Mesendoderm (in vitro differentiated cells): ENCODE data around the gene SELENOT.
A peak's percentile ranks its signal among the peaks of the same experiment; 100 is the strongest.

Source experiments
- DNase-seq: peaks from one replicate; pipeline ENCODE4 v3.0.0; 2013
- H2AK5ac ChIP-seq: 2 replicates; pipeline ENCODE4 v1.6.1; 2013; ENCODE audit warnings: low read length, inconsistent platforms
- H2BK120ac ChIP-seq: 2 replicates; pipeline ENCODE4 v1.6.1; 2013; ENCODE audit warnings: low read depth, mild to moderate bottlenecking, low read length, moderate library complexity, mixed read lengths
- H2BK15ac ChIP-seq: replicated peaks from 2 replicates; pipeline ENCODE4 v1.6.1; 2013; ENCODE audit warnings: low read depth, mild to moderate bottlenecking, moderate library complexity
- H2BK5ac ChIP-seq: 2 replicates; pipeline ENCODE4 v1.6.1; 2013; ENCODE audit warnings: low read length, inconsistent platforms
- H3K18ac ChIP-seq: 2 replicates; pipeline ENCODE4 v1.6.1; 2013; ENCODE audit warnings: mild to moderate bottlenecking, low read length, mixed read lengths
- H3K23ac ChIP-seq: one replicate; pipeline ENCODE4 v1.6.1; 2013; ENCODE audit warnings: low read length
- H3K27ac ChIP-seq: 2 replicates; pipeline ENCODE4 v1.5.1; 2013; ENCODE audit warnings: low read depth, mild to moderate bottlenecking, inconsistent platforms, low read length, moderate library complexity
- H3K27me3 ChIP-seq: 2 replicates; pipeline ENCODE4 v1.6.1; 2013; ENCODE audit warnings: low read length, control low read depth, mild to moderate bottlenecking, inconsistent platforms; ENCODE audit not compliant: insufficient read depth, poor library complexity
- H3K36me3 ChIP-seq: 2 replicates; pipeline ENCODE4 v1.6.1; 2013; ENCODE audit warnings: low read length, inconsistent platforms; ENCODE audit not compliant: control insufficient read depth, insufficient read depth
- H3K4ac ChIP-seq: one replicate; pipeline ENCODE4 v1.6.1; 2013; ENCODE audit warnings: low read depth, mild to moderate bottlenecking, low read length, moderate library complexity
- H3K4me1 ChIP-seq: 2 replicates; pipeline ENCODE4 v1.6.1; 2013; ENCODE audit warnings: low read depth, low read length, inconsistent platforms; ENCODE audit not compliant: control insufficient read depth
- H3K4me2 ChIP-seq: 2 replicates; pipeline ENCODE4 v1.6.1; 2013; ENCODE audit warnings: low read length
- H3K4me3 ChIP-seq: 2 replicates; pipeline ENCODE4 v1.5.1; 2013; ENCODE audit warnings: mild to moderate bottlenecking, low read length
- H3K56ac ChIP-seq: one replicate; pipeline ENCODE4 v1.6.1; 2013; ENCODE audit warnings: low read length
- H3K79me1 ChIP-seq: 2 replicates; pipeline ENCODE4 v1.6.1; 2013; ENCODE audit warnings: low read length, inconsistent platforms
- H3K79me2 ChIP-seq: 2 replicates; pipeline ENCODE4 v1.6.1; 2013; ENCODE audit warnings: mild to moderate bottlenecking, low read length; ENCODE audit not compliant: control insufficient read depth, insufficient read depth
- H3K9ac ChIP-seq: 2 replicates; pipeline ENCODE4 v1.6.1; 2013; ENCODE audit warnings: low read length, inconsistent platforms
- H4K5ac ChIP-seq: one replicate; pipeline ENCODE4 v1.6.1; 2013; ENCODE audit warnings: low read length
- H4K8ac ChIP-seq: one replicate; pipeline ENCODE4 v1.6.1; 2013; ENCODE audit warnings: low read depth, mild to moderate bottlenecking, control low read depth, low read length, moderate library complexity
- WGBS: extraction: QIAGEN DNeasy Blood & Tissue Kit; methylation state at CpG from one replicate; pipeline ENCODE4 v1.1.7; 2013; ENCODE audit warnings: low lambda C conversion rate, missing lambda C conversion rate; ENCODE audit not compliant: insufficient coverage; ENCODE audit errors: extremely low coverage; 5-methylcytosine and 5-hydroxymethylcytosine counted together

SELENOT gene

DNA sequence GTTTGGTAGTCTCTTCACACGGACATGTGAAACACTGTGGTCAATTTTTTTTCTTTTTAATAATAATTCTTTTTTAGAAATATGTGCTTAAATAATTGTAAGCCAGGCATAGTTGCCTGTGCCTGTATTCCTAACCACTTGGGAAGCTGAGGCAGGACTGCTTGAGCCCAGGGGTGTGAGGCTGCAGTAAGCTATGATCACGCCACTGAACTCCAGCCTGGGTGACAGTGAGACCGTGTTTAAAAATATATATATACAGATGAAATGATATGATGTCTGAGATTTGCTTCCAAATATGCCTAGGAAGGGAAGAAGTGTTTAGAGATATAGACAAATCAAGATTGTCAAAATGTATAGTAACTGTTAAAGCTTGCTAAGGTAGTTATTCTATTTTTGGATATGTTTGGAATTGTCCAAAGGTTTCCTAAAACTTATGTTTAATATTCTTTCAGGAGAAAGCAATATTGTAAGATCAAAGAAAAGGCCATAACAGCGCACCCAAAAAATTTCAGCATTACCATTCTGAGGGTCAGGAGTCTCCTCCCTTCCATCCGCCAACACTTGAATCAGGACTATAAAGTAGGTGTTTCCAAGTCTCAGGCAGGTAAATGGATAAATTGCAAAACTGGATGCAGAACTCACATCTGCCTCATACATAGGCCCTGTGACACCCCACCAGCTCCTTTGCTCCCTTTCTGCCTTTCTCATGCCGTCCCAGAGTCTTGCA is 532 bp upstream of the SELENOT start:
- Histone ChIP-seq H3K27ac (peak overlapping the region; percentile 5), H3K79me1 (peaks cover 8% of the 10 kb centered on the region), H4K8ac (no peak overlapping the region), H3K9ac (peak overlapping the region; percentile 54), H2BK120ac (no peak overlapping the region), H3K56ac (peak overlapping the region; percentile 73), H3K4ac (peak overlapping the region; percentile 96), H3K79me2 (peaks cover 21% of the 10 kb centered on the region), H2BK5ac (peak overlapping the region; percentile 5), H3K27me3 (no peaks in the 10 kb centered on the region), H3K4me1 (peaks cover 5% of the 10 kb centered on the region), H2AK5ac (no peak overlapping the region), H3K18ac (peak overlapping the region; percentile 33), H3K23ac (no peak overlapping the region), H3K4me2 (peak overlapping the region; percentile 18), H2BK15ac (no peak overlapping the region), H3K4me3 (peak overlapping the region; percentile 5), H4K5ac (no peak overlapping the region), H3K36me3 (no peaks in the 10 kb centered on the region)
- WGBS, result no CpG with 5 or more reads among the region's 6 CpGs
- DNase-seq, result no peak

DNA sequence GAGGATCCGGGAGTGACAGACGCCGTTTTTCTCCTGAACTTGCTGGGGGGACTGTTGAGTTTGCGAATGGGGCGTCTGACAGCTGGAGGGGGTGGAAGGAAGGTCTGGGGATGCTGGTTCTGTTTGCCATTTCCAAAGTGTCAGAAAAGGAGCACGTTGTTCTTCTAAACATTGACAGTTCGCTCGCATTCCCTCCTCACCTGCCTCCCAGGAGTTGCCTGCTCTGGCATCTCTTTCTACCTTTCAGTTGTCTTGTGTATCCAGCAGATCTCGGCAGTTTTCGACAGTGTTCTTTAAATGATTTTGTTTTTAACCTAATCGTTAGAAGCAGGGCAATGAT is 829 bp downstream of the SELENOT start:
- Histone ChIP-seq H3K4ac (no peak overlapping the region), H3K4me2 (peak overlapping the region; percentile 88), H2BK5ac (no peak overlapping the region), H2BK15ac (no peak overlapping the region), H4K8ac (no peak overlapping the region), H2BK120ac (no peak overlapping the region), H3K56ac (peak overlapping the region; percentile 93), H3K27me3 (no peaks in the 10 kb centered on the region), H3K4me1 (peaks cover 6% of the 10 kb centered on the region), H3K9ac (peak overlapping the region; percentile 93), H3K27ac (no peak overlapping the region), H3K18ac (peak overlapping the region; percentile 9), H2AK5ac (no peak overlapping the region), H3K79me2 (peaks cover 30% of the 10 kb centered on the region), H3K36me3 (no peaks in the 10 kb centered on the region), H3K4me3 (peak overlapping the region; percentile 90), H3K23ac (no peak overlapping the region), H3K79me1 (peaks cover 8% of the 10 kb centered on the region), H4K5ac (no peak overlapping the region)
- WGBS, result no CpG with 5 or more reads among the region's 11 CpGs
- DNase-seq, result peak; percentile 44

DNA sequence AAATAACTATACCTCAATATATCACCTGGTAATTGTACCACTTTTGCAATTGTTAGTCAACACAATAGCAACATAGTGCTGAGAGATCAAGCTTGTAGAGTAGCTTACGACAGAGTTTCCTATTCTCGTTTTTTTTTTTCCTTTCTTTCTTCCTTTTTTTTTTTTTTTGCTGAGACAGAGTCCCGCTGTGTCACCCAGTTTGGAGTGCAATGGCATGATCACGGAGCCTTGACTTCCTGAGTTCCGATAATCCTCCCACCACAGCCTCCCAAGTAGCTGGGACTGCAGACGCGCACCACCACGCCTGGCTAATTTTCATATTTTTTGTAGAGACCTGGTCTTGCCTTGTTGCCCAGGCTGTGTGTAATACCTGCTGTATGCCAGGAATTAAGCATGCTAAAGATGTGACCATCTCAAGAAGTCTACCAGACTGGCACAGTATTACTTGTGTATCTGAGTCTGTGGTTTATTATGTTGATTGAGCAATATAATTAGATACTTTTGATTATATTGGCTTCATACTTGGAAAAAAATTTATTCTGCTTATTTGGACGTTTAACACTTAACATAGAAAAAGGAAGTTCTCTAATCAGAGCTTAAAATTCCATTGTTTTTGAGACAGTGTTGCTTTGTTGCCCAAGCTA is 3.0 kb downstream of the SELENOT start:
- Histone ChIP-seq H3K23ac (no peak overlapping the region), H3K4me2 (no peak overlapping the region), H3K4me3 (no peak overlapping the region), H3K79me1 (peaks cover 8% of the 10 kb centered on the region), H3K9ac (no peak overlapping the region), H4K5ac (no peak overlapping the region), H3K36me3 (no peaks in the 10 kb centered on the region), H2AK5ac (no peak overlapping the region), H2BK15ac (no peak overlapping the region), H3K27me3 (no peaks in the 10 kb centered on the region), H3K79me2 (peaks cover 45% of the 10 kb centered on the region), H3K4ac (no peak overlapping the region), H3K4me1 (peaks cover 2% of the 10 kb centered on the region), H2BK5ac (no peak overlapping the region), H3K18ac (no peak overlapping the region), H3K27ac (no peak overlapping the region), H2BK120ac (no peak overlapping the region), H3K56ac (peak overlapping the region; percentile 38), H4K8ac (no peak overlapping the region)
- no CpG with 5 or more reads among the region's 9 CpGs for WGBS
- no peak for DNase-seq

DNA sequence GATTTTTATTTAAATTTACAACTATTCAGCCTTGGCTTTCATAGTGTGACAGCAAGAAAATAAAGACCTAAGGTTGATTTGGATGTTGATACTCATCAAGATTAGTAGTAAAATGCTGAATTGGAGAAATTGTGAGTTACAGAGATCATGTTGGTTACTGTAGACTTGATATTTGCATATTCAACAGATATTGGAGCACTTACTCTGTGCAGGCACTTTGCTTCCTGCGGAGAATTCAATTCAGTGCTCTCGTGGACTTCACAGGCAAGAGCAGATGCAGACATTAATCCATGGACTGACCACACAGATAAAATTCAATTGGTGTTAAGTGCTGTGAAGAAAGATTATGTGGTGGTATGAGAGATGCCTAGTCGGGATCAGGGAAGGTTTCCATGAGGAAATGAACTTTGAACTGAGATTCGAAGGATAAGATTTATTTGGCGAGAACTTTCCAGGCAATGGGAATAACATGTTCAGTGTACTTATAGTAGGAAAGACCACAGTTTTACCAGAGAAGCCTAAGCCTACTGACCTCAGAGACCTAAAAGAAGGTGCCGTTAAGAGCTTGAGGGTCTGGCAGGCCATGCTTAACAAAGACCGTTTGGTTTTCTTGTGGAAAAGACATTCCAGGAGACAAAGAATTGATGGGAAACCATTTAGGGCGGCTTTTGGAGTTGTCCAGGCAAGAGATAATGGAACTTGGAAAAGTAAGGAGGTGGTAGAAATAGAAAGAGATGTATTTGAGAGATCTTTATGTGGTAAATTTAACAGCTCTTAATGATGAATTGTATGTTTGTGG is 4.3 kb downstream of the SELENOT start:
- Histone ChIP-seq H3K23ac (no peak overlapping the region), H3K4me3 (no peak overlapping the region), H3K79me2 (peaks cover 52% of the 10 kb centered on the region), H3K9ac (no peak overlapping the region), H3K18ac (peak overlapping the region; percentile 78), H3K4me2 (no peak overlapping the region), H2BK15ac (peak overlapping the region; percentile 74), H2BK5ac (no peak overlapping the region), H3K4me1 (peaks cover 2% of the 10 kb centered on the region), H2BK120ac (no peak overlapping the region), H3K27me3 (no peaks in the 10 kb centered on the region), H3K56ac (no peak overlapping the region), H3K36me3 (no peaks in the 10 kb centered on the region), H4K5ac (no peak overlapping the region), H4K8ac (no peak overlapping the region), H3K27ac (peak overlapping the region; percentile 81), H3K79me1 (peaks cover 8% of the 10 kb centered on the region), H3K4ac (no peak overlapping the region), H2AK5ac (no peak overlapping the region)
- no CpG with 5 or more reads among the region's 8 CpGs for WGBS
- DNase-seq, result peak; percentile 90

DNA sequence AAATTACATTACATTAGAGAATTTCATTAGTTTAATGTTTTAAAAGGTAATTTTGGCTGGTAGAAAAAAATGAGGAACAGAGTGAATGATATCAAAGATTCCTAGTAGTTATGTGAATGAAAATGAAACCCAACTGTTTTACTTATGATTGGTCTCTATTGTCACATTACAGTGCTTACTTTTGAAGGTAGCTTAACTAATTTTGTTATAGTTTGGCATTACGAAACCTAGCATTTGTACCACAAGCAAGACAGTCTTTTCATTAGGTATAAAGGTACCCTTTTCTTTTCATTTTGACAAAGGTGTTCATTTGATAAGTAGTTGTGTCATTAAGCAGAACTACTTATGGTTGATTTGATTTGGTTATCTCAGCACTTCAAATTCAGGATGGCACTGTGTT is 6.9 kb downstream of the SELENOT start:
- Histone ChIP-seq H2AK5ac (no peak overlapping the region), H4K5ac (no peak overlapping the region), H3K79me1 (peaks cover 3% of the 10 kb centered on the region), H2BK5ac (no peak overlapping the region), H3K4ac (no peak overlapping the region), H2BK120ac (no peak overlapping the region), H3K9ac (no peak overlapping the region), H3K36me3 (no peaks in the 10 kb centered on the region), H3K4me1 (peaks cover 2% of the 10 kb centered on the region), H4K8ac (no peak overlapping the region), H3K4me2 (no peak overlapping the region), H3K18ac (no peak overlapping the region), H3K23ac (no peak overlapping the region), H2BK15ac (no peak overlapping the region), H3K27ac (no peak overlapping the region), H3K56ac (no peak overlapping the region), H3K27me3 (no peaks in the 10 kb centered on the region), H3K79me2 (peaks cover 49% of the 10 kb centered on the region), H3K4me3 (no peak overlapping the region)
- WGBS, result no CpG with 5 or more reads among the region's 1 CpG
- no peak for DNase-seq
